Mucosa of stomach (tissue), 1 donor: Measurements from ENCODE around the gene TBC1D13.
"Not testable (repeated sequence)": the region's sequence is repeated elsewhere in the genome, so short reads cannot be mapped to it uniquely, and the experiment has no call there.

Experiments used
- H3K27me3 ChIP-seq: one replicate; pipeline ENCODE4 v1.7.0; 2013; ENCODE audit warnings: mild to moderate bottlenecking, low read length; ENCODE audit not compliant: control insufficient read depth, insufficient read depth
- H3K36me3 ChIP-seq: one replicate; pipeline ENCODE4 v1.7.0; 2013; ENCODE audit warnings: low read length; ENCODE audit not compliant: control insufficient read depth, insufficient read depth
- H3K4me1 ChIP-seq: one replicate; pipeline ENCODE4 v1.7.0; 2013; ENCODE audit warnings: mild to moderate bottlenecking, low read length; ENCODE audit not compliant: control insufficient read depth, insufficient read depth
- H3K4me3 ChIP-seq: one replicate; pipeline ENCODE4 v1.7.0; 2013; ENCODE audit warnings: low read length
- H3K9ac ChIP-seq: one replicate; pipeline ENCODE4 v1.7.0; 2013; ENCODE audit warnings: mild to moderate bottlenecking, low read length, moderate library complexity
- H3K9me3 ChIP-seq: one replicate; pipeline ENCODE4 v1.7.0; 2013; ENCODE audit warnings: mild to moderate bottlenecking, low read length, moderate library complexity; ENCODE audit not compliant: control insufficient read depth
- donor health status: Pancreatic carcinoma.

Gene TBC1D13

GRCh38 chr9:128790536-128790935, 3.5 kb downstream of the TBC1D13 start:
- Histone ChIP-seq H3K9me3 (no peaks in the 10 kb centered on the region), H3K36me3 (peaks cover 6% of the 10 kb centered on the region), H3K4me3 (no peak overlapping the region), H3K27me3 (no peaks in the 10 kb centered on the region), H3K4me1 (peaks cover 13% of the 10 kb centered on the region), H3K9ac (no peak overlapping the region)

GRCh38 chr9:128792134-128792533, 5.1 kb downstream of the TBC1D13 start:
- Histone ChIP-seq H3K9ac (no peak overlapping the region), H3K4me1 (peaks cover 7% of the 10 kb centered on the region), H3K4me3 (no peak overlapping the region), H3K36me3 (peaks cover 6% of the 10 kb centered on the region), H3K27me3 (no peaks in the 10 kb centered on the region), H3K9me3 (no peaks in the 10 kb centered on the region)

- Histone ChIP-seq H3K9me3 (no peaks in the 10 kb centered on the region), H3K9ac (no peak overlapping the region), H3K27me3 (no peaks in the 10 kb centered on the region), H3K36me3 (peaks cover 6% of the 10 kb centered on the region), H3K4me3 (no peak overlapping the region), H3K4me1 (peaks cover 6% of the 10 kb centered on the region)
Measured at GRCh38 chr9:128792978-128793686, 6.1 kb downstream of the TBC1D13 start.

- not testable (repeated sequence) for H3K4me3 ChIP-seq, H3K27me3 ChIP-seq, H3K9me3 ChIP-seq, H3K36me3 ChIP-seq, H3K9ac ChIP-seq, H3K4me1 ChIP-seq
Measured at GRCh38 chr9:128794961-128795360, 7.9 kb downstream of the TBC1D13 start.

GRCh38 chr9:128798896-128799295, 11.8 kb downstream of the TBC1D13 start:
- Histone ChIP-seq H3K9me3 (no peaks in the 10 kb centered on the region), H3K4me3 (no peak overlapping the region), H3K36me3 (no peaks in the 10 kb centered on the region), H3K27me3 (no peaks in the 10 kb centered on the region), H3K9ac (no peak overlapping the region), H3K4me1 (no peaks in the 10 kb centered on the region)

GRCh38 chr9:128800061-128800460, 13.0 kb downstream of the TBC1D13 start:
- no peaks in the 10 kb centered on the region for H3K4me1 ChIP-seq
- H3K27me3 ChIP-seq = no peaks in the 10 kb centered on the region
- no peak overlapping the region for H3K4me3 ChIP-seq
- H3K36me3 ChIP-seq = no peaks in the 10 kb centered on the region
- H3K9ac ChIP-seq = no peak overlapping the region
- H3K9me3 ChIP-seq = no peaks in the 10 kb centered on the region

GRCh38 chr9:128802482-128802881, 15.4 kb downstream of the TBC1D13 start:
- H3K27me3 ChIP-seq = no peaks in the 10 kb centered on the region
- H3K9ac ChIP-seq = no peak overlapping the region
- no peaks in the 10 kb centered on the region for H3K4me1 ChIP-seq
- H3K9me3 ChIP-seq = no peaks in the 10 kb centered on the region
- H3K4me3 ChIP-seq = no peak overlapping the region
- peaks cover 1% of the 10 kb centered on the region for H3K36me3 ChIP-seq

GRCh38 chr9:128805661-128806060, 18.6 kb downstream of the TBC1D13 start:
- H3K4me3 ChIP-seq = no peak overlapping the region
- H3K36me3 ChIP-seq = peaks cover 8% of the 10 kb centered on the region
- no peak overlapping the region for H3K9ac ChIP-seq

GRCh38 chr9:128807827-128808226, 20.8 kb downstream of the TBC1D13 start:
- H3K27me3 ChIP-seq = no peaks in the 10 kb centered on the region
- no peaks in the 10 kb centered on the region for H3K9me3 ChIP-seq
- H3K36me3 ChIP-seq = peaks cover 8% of the 10 kb centered on the region
- no peak overlapping the region for H3K9ac ChIP-seq
- no peak overlapping the region for H3K4me3 ChIP-seq
- H3K4me1 ChIP-seq = no peaks in the 10 kb centered on the region

More at GRCh38 chr9:128805661-128806060, 18.6 kb downstream of the TBC1D13 start:
- Histone ChIP-seq H3K4me1 (no peaks in the 10 kb centered on the region), H3K9me3 (no peaks in the 10 kb centered on the region), H3K27me3 (no peaks in the 10 kb centered on the region)

GRCh38 chr9:128808543-128808942, 21.5 kb downstream of the TBC1D13 start:
- Histone ChIP-seq H3K9ac (no peak overlapping the region), H3K36me3 (peaks cover 8% of the 10 kb centered on the region), H3K27me3 (no peaks in the 10 kb centered on the region), H3K4me1 (no peaks in the 10 kb centered on the region), H3K4me3 (no peak overlapping the region), H3K9me3 (no peaks in the 10 kb centered on the region)

GRCh38 chr9:128809036-128809599, 22.1 kb downstream of the TBC1D13 start:
- H3K4me1 ChIP-seq = no peaks in the 10 kb centered on the region
- H3K9ac ChIP-seq = no peak overlapping the region
- H3K36me3 ChIP-seq = peaks cover 8% of the 10 kb centered on the region
- H3K4me3 ChIP-seq = no peak overlapping the region
- no peaks in the 10 kb centered on the region for H3K9me3 ChIP-seq
- no peaks in the 10 kb centered on the region for H3K27me3 ChIP-seq

GRCh38 chr9:128809831-128810230, 22.8 kb downstream of the TBC1D13 start:
- Histone ChIP-seq H3K36me3 (peaks cover 8% of the 10 kb centered on the region), H3K4me1 (no peaks in the 10 kb centered on the region), H3K9ac (no peak overlapping the region), H3K9me3 (no peaks in the 10 kb centered on the region), H3K27me3 (no peaks in the 10 kb centered on the region), H3K4me3 (no peak overlapping the region)
